ENCODE measurements around the gene HECTD2. TPM values are rescaled to one million over a fixed set of nuclear protein-coding genes. Genes with fewer than 3 reads are reported as not detected.
"Not testable (repeated sequence)": the region's sequence is repeated elsewhere in the genome, so short reads cannot be mapped to it uniquely, and the experiment has no call there.

The HECTD2 gene
- total RNA-seq, 2 experiments from 2014 or later: 0.16 to 0.78 TPM

DNA sequence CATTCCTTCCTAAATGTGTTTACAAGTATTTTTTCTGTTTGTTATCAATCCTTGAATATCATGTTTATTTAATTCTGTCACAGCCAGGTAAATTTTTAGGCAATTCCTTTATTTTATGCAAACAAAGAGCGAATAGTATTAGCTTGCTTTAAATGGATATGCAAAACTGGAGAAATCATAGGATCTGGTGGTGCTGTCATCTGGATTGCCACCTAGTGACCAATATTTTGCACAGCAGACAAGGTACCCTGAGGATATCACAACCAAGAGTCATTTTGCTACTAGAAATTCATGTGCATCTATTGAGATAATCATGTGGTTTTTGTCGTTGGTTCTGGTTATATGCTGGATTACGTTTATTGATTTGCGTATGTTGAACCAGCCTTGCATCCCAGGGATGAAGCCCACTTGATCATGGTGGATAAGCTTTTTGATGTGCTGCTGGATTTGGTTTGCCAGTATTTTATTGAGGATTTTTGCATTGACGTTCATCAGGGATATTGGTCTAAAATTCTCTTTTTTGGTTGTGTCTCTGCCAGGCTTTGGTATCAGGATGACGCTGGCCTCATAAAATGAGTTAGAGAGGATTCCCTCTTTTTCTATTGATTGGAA is 40.1 kb upstream of the HECTD2 start:
- H3K27ac ChIP-seq (ENCODE audit: low read depth, low read length, poor library complexity, severe bottlenecking); H3K4me3 ChIP-seq (ENCODE audit: low read depth, low read length, poor library complexity, severe bottlenecking); POLR2A ChIA-PET; H3K4me2 ChIP-seq (ENCODE audit: low read length); H2AFZ ChIP-seq (ENCODE audit: low read length); CTCF ChIA-PET (ENCODE audit: unreplicated experiment); H3K79me2 ChIP-seq (ENCODE audit: insufficient read depth, low read depth, low read length); H3K4me1 ChIP-seq (ENCODE audit: insufficient read depth, low read length, poor library complexity, severe bottlenecking); H3K9me2 ChIP-seq (ENCODE audit: insufficient read depth, low read length); BruUV-seq (replicated peaks); H4K20me1 ChIP-seq (ENCODE audit: insufficient read depth, low read length); H3K9me3 ChIP-seq (ENCODE audit: low read length); H3K36me3 ChIP-seq (ENCODE audit: insufficient read depth, low read length); intact Hi-C loops (cut with micrococcal nuclease; ENCODE audit: unreplicated experiment): not testable (repeated sequence)
- peak; percentile 2 for DNase-seq (ENCODE audit: low spot score)
- TF ChIP-seq, protein P1, sequence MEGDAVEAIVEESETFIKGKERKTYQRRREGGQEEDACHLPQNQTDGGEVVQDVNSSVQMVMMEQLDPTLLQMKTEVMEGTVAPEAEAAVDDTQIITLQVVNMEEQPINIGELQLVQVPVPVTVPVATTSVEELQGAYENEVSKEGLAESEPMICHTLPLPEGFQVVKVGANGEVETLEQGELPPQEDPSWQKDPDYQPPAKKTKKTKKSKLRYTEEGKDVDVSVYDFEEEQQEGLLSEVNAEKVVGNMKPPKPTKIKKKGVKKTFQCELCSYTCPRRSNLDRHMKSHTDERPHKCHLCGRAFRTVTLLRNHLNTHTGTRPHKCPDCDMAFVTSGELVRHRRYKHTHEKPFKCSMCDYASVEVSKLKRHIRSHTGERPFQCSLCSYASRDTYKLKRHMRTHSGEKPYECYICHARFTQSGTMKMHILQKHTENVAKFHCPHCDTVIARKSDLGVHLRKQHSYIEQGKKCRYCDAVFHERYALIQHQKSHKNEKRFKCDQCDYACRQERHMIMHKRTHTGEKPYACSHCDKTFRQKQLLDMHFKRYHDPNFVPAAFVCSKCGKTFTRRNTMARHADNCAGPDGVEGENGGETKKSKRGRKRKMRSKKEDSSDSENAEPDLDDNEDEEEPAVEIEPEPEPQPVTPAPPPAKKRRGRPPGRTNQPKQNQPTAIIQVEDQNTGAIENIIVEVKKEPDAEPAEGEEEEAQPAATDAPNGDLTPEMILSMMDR (conservative IDR thresholded peaks at IDR 0.05; ENCODE audit: low read length): peak; percentile 53

DNA sequence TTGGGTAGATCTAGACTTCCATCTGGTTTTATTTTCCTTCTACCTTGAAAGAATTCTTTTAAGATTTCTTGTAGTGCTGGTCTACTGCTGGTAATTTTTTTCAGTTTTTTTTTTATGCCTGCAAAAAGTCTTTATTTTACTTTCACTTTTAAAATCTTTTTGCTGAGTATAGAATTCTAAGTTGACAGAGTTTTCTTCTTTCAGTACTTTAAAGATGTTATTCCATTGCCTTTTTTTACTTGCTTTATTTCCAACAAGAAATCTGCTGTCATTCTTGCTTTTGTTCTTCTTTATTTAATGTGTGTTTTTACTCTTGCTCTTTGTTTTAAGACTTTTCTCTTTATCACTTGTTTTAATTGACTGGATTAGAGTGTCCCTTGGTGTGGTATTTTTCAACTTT is 36.1 kb upstream of the HECTD2 start:
- intact Hi-C loops (cut with micrococcal nuclease; ENCODE audit: unreplicated experiment): no loop called here
- CTCF ChIA-PET (ENCODE audit: unreplicated experiment): no interaction called here
- no peaks in the 10 kb centered on the region for H4K20me1 ChIP-seq (ENCODE audit: insufficient read depth, low read length)

DNA sequence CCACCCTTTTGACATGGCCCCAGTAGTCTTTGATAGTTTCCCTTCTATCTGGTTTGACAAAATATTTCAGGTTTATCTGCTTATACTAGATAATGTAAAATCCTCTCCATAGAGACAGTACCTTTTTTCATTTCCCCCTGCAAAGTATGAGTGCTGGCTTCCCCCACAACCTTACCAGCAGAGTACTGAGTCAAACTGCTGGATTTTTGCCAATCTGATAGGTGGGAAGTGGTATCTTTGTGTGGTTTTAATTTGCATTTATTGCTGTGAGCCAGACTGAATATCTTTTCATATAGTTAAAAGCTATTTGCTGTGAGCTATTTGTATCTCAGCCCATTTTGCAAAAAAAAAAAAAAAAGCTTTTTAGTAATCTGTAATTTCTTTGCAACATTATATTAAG is 32.1 kb upstream of the HECTD2 start:
- H3K36me3 ChIP-seq (ENCODE audit: insufficient read depth, low read length): no peaks in the 10 kb centered on the region
- H3K27ac ChIP-seq (ENCODE audit: low read depth, low read length, poor library complexity, severe bottlenecking): no peak overlapping the region
- no peak overlapping the region for H3K4me2 ChIP-seq (ENCODE audit: low read length)
- H3K9me2 ChIP-seq (ENCODE audit: insufficient read depth, low read length): no peaks in the 10 kb centered on the region
- H3K9me3 ChIP-seq (ENCODE audit: low read length): peaks cover 9% of the 10 kb centered on the region; the same call in 1 of the 2 replicates
- intact Hi-C loops (cut with micrococcal nuclease; ENCODE audit: unreplicated experiment): no loop called here
- DNase-seq (ENCODE audit: low spot score): no peak
- H3K4me1 ChIP-seq (ENCODE audit: insufficient read depth, low read length, poor library complexity, severe bottlenecking): no peaks in the 10 kb centered on the region
- CTCF ChIA-PET (ENCODE audit: unreplicated experiment): no interaction called here
- H3K79me2 ChIP-seq (ENCODE audit: insufficient read depth, low read depth, low read length): no peaks in the 10 kb centered on the region
- H2AFZ ChIP-seq (ENCODE audit: low read length): no peak overlapping the region
- no TSS peak for BruUV-seq (replicated peaks)
- TF ChIP-seq, protein P1 (conservative IDR thresholded peaks at IDR 0.05; ENCODE audit: low read length): no peak
- TF ChIP-seq EZH2phosphoT487 (IDR thresholded peaks at IDR 0.05; ENCODE audit: borderline replicate concordance, low read depth, low read length): no peak
- no peak overlapping the region for H3K4me3 ChIP-seq (ENCODE audit: low read depth, low read length, poor library complexity, severe bottlenecking)
- POLR2A ChIA-PET: interaction anchor here (0.6 to 0.9 kb wide), 3 partner anchors 15 to 940 kb away, joined by 3 read pairs; no protein-coding TSS in a partner anchor
- no peaks in the 10 kb centered on the region for H4K20me1 ChIP-seq (ENCODE audit: insufficient read depth, low read length)

More for the DNA sequence above, 36.1 kb upstream of the HECTD2 start:
- no peak overlapping the region for H3K4me3 ChIP-seq (ENCODE audit: low read depth, low read length, poor library complexity, severe bottlenecking)
- H3K9me2 ChIP-seq (ENCODE audit: insufficient read depth, low read length): no peaks in the 10 kb centered on the region
- POLR2A ChIA-PET: no interaction called here
- no peaks in the 10 kb centered on the region for H3K79me2 ChIP-seq (ENCODE audit: insufficient read depth, low read depth, low read length)
- H2AFZ ChIP-seq (ENCODE audit: low read length): no peak overlapping the region
- no peaks in the 10 kb centered on the region for H3K36me3 ChIP-seq (ENCODE audit: insufficient read depth, low read length)
- no peaks in the 10 kb centered on the region for H3K4me1 ChIP-seq (ENCODE audit: insufficient read depth, low read length, poor library complexity, severe bottlenecking)
- no peak overlapping the region for H3K4me2 ChIP-seq (ENCODE audit: low read length)
- no TSS peak for BruUV-seq (replicated peaks)
- TF ChIP-seq, protein P1 (conservative IDR thresholded peaks at IDR 0.05; ENCODE audit: low read length): no peak
- TF ChIP-seq EZH2phosphoT487 (IDR thresholded peaks at IDR 0.05; ENCODE audit: borderline replicate concordance, low read depth, low read length): no peak
- H3K9me3 ChIP-seq (ENCODE audit: low read length): peaks cover 9% of the 10 kb centered on the region; the same call in 1 of the 2 replicates
- no peak for DNase-seq (ENCODE audit: low spot score)
- H3K27ac ChIP-seq (ENCODE audit: low read depth, low read length, poor library complexity, severe bottlenecking): no peak overlapping the region
